ENCODE data around the gene KMT5B. TPM values are rescaled to one million over a fixed set of nuclear protein-coding genes. Genes with fewer than 3 reads are reported as not detected.

KMT5B gene
- total and polyA plus RNA-seq, 4 donors: 15.1 to 78.2 (median 26.1) TPM

DNA sequence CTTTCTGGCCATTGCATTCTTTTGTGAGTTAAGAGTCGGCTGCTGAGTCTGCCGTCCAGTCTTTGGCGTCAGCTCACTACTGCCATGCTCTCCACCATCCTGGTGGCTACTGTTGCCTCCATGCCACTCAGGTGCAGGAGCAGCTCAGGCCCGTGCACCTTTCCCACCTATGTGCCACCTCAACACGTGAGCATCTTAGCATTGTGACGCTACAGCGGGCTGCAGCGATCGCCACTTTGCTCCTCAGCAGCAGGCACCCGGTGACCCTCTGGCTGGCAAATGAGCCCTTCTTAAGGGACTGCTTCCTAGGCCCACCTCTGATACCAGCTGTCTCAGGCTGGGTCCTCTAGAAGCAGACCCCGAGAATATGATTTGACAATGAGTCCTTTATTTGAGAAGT, 11.5 kb upstream of the KMT5B start:
- WGBS, 2 donors: 91 to 94% methylated on average over 11 of the region's 11 CpGs
- no peak for ATAC-seq (ENCODE audit: insufficient read depth, low FRiP score)
- DNase-seq: no peak
- TF ChIP-seq, protein P1, sequence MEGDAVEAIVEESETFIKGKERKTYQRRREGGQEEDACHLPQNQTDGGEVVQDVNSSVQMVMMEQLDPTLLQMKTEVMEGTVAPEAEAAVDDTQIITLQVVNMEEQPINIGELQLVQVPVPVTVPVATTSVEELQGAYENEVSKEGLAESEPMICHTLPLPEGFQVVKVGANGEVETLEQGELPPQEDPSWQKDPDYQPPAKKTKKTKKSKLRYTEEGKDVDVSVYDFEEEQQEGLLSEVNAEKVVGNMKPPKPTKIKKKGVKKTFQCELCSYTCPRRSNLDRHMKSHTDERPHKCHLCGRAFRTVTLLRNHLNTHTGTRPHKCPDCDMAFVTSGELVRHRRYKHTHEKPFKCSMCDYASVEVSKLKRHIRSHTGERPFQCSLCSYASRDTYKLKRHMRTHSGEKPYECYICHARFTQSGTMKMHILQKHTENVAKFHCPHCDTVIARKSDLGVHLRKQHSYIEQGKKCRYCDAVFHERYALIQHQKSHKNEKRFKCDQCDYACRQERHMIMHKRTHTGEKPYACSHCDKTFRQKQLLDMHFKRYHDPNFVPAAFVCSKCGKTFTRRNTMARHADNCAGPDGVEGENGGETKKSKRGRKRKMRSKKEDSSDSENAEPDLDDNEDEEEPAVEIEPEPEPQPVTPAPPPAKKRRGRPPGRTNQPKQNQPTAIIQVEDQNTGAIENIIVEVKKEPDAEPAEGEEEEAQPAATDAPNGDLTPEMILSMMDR (IDR thresholded peaks at IDR 0.05; ENCODE audit: control extremely low read depth, extremely low read depth): no peak
- Histone ChIP-seq H3K36me3 (ENCODE audit: control insufficient read depth in 4 of 4, insufficient read depth in 4 of 4, low read length in 4 of 4) (no peaks in the 10 kb centered on the region), H3K27ac (ENCODE audit: low read depth in 1 of 2, low read length in 1 of 2) (no peak overlapping the region), H3K27me3 (ENCODE audit: control insufficient read depth in 3 of 3, insufficient read depth in 3 of 3, low read length in 2 of 3) (no peaks in the 10 kb centered on the region), H3K9me3 (ENCODE audit: control insufficient read depth in 4 of 4, insufficient read depth in 3 of 4, low read length in 3 of 4) (peaks cover 0 to 2% (median 0%) of the 10 kb centered on the region in 4 donors), H3K9ac (ENCODE audit: insufficient read depth in 1 of 2, low read length in 2 of 2) (no peak overlapping the region), H3K4me1 (ENCODE audit: control insufficient read depth in 5 of 5, insufficient read depth in 5 of 5, low read length in 5 of 5) (peaks cover 0 to 11% (median 0%) of the 10 kb centered on the region in 5 donors), H3K4me3 (no peak overlapping the region)

- Histone ChIP-seq H3K27ac (ENCODE audit: low read depth in 1 of 2, low read length in 1 of 2) (no peak overlapping the region), H3K27me3 (ENCODE audit: control insufficient read depth in 3 of 3, insufficient read depth in 3 of 3, low read length in 2 of 3) (no peaks in the 10 kb centered on the region), H3K9ac (ENCODE audit: insufficient read depth in 1 of 2, low read length in 2 of 2) (no peak overlapping the region), H3K4me1 (ENCODE audit: control insufficient read depth in 5 of 5, insufficient read depth in 5 of 5, low read length in 5 of 5) (peaks cover 0 to 12% (median 0%) of the 10 kb centered on the region in 5 donors), H3K4me3 (no peak overlapping the region), H3K36me3 (ENCODE audit: control insufficient read depth in 4 of 4, insufficient read depth in 4 of 4, low read length in 4 of 4) (no peaks in the 10 kb centered on the region), H3K9me3 (ENCODE audit: control insufficient read depth in 4 of 4, insufficient read depth in 3 of 4, low read length in 3 of 4) (peaks cover 0 to 2% (median 0%) of the 10 kb centered on the region in 4 donors)
- 78 to 85% methylated on average over 6 of the region's 6 CpGs for WGBS, 2 donors
- ATAC-seq (ENCODE audit: insufficient read depth, low FRiP score) (no peak), DNase-seq (no peak)
- TF ChIP-seq, protein P1 (IDR thresholded peaks at IDR 0.05; ENCODE audit: control extremely low read depth, extremely low read depth): no peak
Measured at GRCh38 chr11:68223275-68223674, 10.2 kb upstream of the KMT5B start.

DNA sequence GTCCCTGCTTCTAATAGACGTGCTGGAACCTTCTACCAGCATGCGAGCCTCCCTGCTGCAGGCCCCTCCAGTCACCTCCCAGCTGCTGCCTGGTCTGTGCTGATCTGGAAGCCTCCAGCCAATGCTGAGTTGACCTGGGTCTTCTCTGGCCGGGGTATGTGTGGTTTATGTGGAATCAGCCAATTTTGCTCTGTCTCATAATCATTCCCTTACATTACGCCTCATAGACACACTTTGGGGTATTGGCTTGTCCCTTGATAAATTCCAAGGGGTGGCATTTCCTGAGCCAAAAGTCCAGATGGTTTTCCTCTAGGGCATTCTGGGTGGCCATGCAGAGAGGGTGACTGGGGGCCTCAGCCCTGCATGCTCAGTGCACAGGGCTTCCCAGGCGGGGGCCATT, 8.3 kb upstream of the KMT5B start:
- no peak overlapping the region for H3K27ac ChIP-seq (ENCODE audit: low read depth in 1 of 2, low read length in 1 of 2)
- peaks cover 0 to 12% (median 0%) of the 10 kb centered on the region in 5 donors for H3K4me1 ChIP-seq (ENCODE audit: control insufficient read depth in 5 of 5, insufficient read depth in 5 of 5, low read length in 5 of 5)
- no peak overlapping the region for H3K9ac ChIP-seq (ENCODE audit: insufficient read depth in 1 of 2, low read length in 2 of 2)
- ATAC-seq (ENCODE audit: insufficient read depth, low FRiP score): no peak
- H3K4me3 ChIP-seq: no peak overlapping the region
- no peaks in the 10 kb centered on the region for H3K36me3 ChIP-seq (ENCODE audit: control insufficient read depth in 4 of 4, insufficient read depth in 4 of 4, low read length in 4 of 4)
- peak; percentile 72 to 89 (median 85) for DNase-seq
- WGBS, 2 donors: 82 to 85% methylated on average over 5 of the region's 5 CpGs
- TF ChIP-seq, protein P1 (IDR thresholded peaks at IDR 0.05; ENCODE audit: control extremely low read depth, extremely low read depth): no peak
- no peaks in the 10 kb centered on the region for H3K27me3 ChIP-seq (ENCODE audit: control insufficient read depth in 3 of 3, insufficient read depth in 3 of 3, low read length in 2 of 3)
- H3K9me3 ChIP-seq (ENCODE audit: control insufficient read depth in 4 of 4, insufficient read depth in 3 of 4, low read length in 3 of 4): peaks cover 0 to 2% (median 0%) of the 10 kb centered on the region in 4 donors
